Stimulated activated CD4-positive, alpha-beta T cell treated with anti-CD3 and anti-CD28 coated beads, TNF-alpha, amount 100 ng/mL, for 1 hour (primary cell): ENCODE results near the gene FOCAD.
"Not testable (repeated sequence)": the region's sequence is repeated elsewhere in the genome, so short reads cannot be mapped to it uniquely, and the experiment has no call there.

Experiments used
- DNase-seq, 3 donors: peaks; one replicate each; pipeline ENCODE4 v3.0.0-alpha.2; 2020; ENCODE audit warnings: low read depth in 3 of 3, low spot score in 1 of 3

FOCAD gene, protein sequence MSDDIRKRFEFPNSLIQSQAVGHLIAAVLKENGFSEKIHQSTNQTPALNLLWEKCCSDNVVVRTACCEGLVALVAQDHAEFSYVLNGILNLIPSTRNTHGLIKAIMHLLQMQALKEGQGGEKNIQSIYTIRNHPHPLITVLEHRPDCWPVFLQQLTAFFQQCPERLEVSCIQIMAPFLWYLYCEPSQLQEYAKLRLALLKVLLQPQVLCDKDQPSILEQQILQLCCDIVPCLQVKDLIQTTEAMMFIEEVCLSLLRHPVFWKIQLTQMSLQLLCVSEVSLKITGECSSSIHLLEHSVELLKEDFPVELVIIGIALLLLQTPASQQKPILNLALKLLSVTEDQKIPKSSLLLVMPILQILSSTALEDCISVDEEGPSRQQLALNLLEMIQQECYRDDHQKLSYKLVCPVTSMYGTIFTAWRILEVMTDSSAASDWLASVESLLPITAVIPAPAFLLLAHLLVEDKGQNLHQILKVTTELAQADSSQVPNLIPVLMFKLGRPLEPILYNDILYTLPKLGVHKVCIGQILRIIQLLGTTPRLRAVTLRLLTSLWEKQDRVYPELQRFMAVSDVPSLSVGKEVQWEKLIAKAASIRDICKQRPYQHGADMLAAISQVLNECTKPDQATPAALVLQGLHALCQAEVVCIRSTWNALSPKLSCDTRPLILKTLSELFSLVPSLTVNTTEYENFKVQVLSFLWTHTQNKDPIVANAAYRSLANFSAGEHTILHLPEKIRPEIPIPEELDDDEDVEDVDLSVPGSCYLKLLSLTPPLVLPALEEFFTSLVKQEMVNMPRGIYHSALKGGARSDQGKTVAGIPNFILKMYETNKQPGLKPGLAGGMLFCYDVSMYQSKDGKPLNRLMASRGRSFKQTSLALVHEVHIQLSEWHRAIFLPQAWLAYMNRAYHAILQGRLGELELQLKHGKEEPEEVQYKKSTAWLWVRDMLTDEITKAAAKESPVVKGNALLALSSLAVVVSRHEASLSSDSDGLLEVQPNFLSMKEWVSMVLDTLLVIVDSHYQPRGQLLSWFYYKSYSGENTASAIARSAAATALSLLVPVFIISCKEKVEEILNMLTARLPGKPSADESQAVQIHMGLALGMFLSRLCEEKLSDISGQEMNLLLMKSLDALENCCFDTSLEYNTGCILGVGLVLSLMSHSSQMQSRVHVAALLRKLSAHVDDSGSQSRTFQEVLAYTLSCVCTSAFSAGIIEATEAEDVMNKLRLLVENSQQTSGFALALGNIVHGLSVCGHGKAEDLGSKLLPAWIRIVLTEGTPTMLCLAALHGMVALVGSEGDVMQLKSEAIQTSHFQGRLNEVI (N-terminal part only)

DNA sequence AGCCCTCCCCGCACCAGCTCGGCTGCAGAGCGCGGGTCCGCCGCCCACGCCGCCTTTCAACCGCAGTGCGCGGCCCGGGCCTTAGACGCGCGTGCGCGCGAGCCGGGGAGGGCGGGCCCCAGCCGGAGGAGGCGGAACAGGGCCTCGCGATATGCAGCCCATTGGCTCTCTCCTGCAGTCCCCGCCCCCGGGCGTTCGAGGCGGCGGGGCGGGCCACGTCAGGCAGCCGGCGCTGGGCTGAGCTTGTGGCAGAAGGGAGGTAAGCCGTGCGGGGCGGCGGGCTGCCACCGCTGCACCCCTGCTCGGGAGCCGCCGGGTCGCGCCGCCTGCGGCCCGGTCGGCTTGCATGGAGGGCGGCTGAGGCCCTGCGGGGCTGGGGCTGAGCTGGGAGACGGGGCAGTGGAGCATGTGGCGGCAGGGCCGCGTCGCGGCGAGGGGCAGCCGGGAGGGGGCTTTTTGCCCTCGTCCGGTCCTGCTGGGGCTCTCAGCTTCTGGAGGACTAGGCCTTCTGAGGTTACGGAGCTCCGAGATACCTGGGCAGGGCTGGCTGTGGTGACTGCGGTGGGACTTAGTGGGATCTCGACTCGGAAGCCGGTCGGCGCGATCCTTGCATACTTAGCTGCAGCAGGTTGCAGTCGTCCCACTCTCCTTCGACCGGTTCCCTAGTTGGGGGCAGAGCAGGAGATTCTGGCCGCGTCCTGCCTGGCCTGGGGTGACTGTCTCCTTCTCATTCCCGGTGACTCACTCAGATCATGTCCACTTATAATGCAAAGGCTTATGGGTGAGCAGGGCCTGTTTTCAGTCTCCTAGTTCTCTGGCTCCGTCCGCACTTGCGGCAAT, at the start of gene FOCAD:
Gene FOCAD, plus strand, starts transcription at position 225 of the 840 bp plus-strand sequence. CDS start 31,095 bp downstream, outside the sequence.
- peak; percentile 82 to 94 (median 92) for DNase-seq

DNA sequence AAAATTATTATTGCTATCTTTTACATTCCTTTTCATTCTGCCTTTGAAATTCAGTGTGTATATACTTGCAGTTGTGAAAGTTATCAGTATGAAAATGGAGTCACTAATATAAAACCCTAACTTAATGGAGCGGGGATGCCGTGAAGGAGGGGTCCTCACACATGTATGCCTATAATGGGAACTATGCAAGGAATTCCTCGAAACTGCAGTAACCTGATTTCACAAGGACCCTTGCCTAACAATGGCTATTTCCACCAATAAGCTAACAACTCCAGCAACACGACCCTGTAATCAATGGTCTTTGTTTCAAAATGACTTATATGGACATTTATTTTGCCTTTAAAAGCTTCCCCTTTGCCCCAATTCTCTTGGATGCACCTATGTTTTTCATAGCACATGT, 49.2 kb upstream of the FOCAD start:
- DNase-seq: no peak

DNA sequence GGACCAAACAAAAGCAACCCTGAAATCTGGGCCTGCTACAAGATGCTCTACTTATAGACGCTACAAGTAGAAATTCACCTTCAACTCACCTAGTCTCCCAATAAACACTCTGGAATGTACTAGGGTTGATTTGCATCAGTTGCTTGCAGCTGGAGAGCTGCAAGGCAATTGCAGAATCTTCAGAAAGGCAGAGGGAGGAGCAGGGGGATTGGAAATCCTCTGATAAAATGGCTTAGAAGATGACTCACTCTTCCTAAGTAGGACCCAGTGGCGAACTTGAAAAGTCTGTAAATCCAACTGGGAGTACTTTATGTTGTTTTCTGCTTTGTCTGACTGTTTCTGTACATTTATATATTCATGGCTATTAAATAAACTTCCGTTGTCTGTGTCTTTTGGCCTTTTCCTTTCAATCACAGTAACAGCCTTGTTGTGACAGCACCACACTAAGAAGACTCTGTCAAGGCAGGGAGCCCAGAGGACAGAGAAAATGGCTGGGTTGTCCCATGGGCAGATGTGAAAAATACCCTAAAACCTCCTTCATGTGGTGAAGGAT, 47.1 kb upstream of the FOCAD start:
- no peak for DNase-seq

DNA sequence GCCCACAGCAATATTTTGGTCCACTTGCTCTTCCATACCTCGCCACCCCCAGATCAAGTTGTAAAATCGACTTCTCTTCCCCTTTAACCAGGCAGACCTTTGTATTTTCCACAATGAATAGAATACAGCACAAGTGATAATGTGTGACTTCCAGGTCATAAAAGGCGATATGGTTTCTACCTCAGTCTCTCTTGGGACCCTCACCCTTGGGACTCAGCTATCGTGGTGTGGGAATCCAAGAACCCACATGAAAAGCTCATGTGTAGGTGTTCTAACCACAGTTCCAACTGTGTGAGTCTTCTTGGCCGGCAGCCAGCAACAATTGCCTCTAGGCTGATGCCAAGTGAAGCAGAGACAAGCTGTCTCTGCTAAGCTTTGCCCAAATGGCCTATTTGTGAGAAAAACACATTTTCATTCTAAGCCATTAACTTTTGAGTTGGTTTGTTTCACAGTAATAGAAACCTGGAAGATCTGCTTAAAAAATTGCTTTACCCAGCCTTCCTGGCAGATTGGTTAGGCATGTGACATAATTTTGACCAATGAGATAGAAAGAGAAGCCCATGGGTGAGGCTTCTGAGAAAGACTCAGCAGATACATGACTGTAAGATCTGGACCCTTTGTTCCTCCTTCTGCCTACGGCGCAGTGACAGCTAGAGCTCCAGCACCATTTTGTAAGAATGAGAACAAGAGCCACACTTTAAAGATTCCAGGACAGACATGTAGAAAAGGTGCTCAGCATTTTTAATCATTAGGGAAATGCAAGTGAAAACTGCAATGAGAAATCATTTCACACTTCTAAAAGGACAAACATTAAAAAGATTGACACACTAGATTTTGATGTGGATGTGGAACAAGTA, 43.5 kb upstream of the FOCAD start:
- DNase-seq: peak; percentile 56 to 62 (median 60)

DNA sequence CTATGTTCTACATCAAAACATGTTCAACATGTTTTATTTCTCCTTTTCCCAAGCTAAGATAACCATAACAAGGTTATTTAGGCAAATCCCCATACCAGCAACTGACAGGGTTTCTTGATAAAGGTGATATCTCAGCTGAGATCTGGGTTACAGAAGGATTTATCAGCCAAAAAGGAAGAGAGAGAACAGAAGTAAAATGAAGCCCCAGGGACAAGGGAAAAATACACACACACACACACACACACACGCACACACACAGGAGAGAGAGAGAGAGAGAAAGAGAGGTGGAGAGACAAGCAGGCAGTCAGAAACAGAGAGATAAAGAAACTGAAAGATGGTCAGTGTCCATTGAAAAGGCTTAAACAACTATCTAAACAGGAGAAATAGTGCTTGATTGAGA, 42.0 kb upstream of the FOCAD start:
- DNase-seq: no peak

DNA sequence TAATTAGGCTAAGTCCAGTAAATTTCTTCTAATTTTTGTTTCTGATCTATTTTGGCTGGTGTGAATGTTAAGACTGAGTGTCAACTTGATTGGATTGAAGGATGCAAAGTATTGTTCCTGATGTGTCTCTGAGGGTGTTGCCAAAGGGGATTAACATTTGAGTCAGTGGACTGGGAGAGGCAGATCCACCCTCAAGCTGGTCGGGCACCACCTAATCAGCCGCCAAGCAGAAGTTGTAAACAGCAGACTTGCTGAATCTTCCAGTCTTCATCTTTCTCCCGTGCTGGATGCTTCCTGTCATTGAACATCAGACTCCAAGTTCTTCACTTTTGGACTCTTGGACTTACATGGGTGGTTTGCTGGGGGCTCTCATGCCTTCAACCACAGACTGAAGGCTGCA, 40.4 kb upstream of the FOCAD start:
- no peak for DNase-seq

DNA sequence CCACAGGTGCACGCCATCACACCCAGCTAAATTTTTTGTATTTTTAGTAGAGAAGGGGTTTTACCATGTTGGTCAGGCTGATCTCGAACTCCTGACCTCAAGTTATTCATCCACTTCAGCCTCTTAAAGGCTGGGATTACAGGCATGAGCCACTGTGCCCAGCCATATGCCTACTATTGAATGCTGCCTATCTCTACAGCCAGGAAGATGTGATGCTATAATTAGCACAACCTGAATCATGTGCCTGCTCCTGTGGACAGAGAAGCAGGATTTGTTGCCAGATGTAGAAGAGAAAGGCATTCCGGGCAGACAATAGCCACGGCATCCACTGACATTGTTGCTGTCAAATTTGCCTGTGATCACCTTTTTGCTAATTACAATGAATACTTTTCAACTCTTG, 37.4 kb upstream of the FOCAD start:
- DNase-seq: no peak

DNA sequence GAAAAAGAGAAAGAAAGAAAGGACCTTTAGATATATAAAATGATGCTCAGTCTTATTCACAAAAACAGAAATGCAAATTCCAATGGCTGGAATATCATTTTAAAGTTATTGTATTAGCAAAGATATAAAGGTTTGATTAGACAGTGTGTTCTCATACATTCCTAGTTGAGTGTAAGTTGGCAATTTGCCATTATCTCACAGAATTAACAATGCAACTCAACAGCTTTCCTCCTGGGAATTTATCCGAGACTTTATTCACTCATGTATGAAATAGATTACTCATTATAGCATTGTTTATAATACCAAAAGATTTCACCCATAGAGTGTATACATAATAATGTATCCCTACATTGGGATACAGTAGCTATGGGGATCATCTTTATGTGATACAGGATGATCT, 34.7 kb upstream of the FOCAD start:
- no peak for DNase-seq

DNA sequence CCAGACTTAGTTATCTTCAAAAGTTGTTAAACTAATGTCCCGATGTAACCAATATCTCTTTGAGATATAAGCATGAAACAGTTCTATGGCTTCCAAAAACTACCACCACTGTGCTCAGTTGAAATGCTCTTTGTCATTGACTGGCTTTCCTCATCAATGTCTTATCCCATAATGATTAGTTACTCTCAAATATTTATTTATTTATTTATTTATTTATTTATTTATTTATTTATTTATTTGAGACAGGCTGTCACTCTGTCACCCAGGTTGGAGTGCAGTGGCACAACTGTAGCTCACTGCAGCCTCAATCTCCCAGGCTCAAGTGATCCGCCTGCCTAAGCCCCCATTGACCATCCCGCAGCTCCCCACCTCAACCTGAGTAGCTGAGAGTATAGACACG, 33.7 kb upstream of the FOCAD start:
- no peak for DNase-seq

DNA sequence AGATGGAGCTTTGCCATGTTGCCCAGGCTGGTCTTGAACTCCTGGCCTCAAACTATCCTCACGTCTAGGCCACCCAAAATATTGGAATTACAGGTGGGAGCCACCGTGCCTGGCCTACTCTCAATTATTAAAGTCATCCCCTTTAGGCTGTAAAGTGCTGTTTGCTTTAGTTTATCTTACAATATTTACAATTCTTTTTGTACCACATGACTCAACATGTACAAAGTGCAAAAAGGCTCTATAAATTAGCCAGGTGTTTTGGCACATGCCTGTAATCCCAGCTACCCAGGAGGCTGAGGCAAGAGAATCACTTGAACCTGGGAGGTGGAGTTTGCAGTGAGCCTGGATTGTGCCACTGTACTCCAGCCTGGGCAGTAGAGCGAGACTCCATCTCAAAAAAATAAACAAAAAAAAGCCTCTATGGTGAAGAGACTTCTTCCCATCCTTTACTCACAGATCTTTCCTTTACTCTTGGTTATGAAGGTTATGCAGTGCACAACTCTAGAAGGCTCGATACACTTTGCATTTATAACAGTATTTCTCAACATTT, 33.2 kb upstream of the FOCAD start:
- DNase-seq: no peak

DNA sequence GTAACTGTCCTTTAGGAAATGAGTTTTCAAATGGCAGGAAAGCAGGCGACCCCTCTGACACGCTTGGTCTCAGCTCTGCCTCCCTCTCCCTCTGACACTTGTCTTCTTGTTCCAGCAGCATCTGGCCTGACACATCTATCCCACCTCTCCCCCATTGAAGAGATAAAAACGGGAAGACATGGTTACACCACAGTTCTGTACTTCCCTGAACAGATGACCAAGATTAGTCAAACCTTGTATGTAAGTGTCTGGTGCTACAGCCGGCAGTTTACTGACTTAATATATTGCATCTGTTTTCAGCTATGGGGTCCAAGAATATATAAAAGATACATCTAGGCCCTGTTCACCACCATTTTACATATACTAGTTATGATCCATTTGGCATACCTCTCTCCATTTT, 32.1 kb upstream of the FOCAD start:
- DNase-seq: no peak

DNA sequence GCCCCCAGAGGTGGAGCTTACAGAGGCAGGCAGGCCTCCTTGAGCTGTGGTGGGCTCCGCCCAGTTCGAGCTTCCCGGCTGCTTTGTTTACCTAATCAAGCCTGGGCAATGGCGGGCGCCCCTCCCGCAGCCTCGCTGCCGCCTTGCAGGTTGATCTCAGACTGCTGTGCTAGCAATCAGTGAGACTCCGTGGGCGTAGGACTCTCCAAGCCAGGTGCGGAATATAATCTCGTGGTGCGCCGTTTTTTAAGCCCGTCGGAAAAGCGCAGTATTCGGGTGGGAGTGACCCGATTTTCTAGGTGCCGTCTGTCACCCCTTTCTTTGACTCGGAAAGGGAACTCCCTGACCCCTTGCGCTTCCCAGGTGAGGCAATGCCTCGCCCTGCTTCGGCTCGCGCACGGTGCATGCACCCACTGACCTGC, 25.8 kb upstream of the FOCAD start:
- not testable (repeated sequence) for DNase-seq

DNA sequence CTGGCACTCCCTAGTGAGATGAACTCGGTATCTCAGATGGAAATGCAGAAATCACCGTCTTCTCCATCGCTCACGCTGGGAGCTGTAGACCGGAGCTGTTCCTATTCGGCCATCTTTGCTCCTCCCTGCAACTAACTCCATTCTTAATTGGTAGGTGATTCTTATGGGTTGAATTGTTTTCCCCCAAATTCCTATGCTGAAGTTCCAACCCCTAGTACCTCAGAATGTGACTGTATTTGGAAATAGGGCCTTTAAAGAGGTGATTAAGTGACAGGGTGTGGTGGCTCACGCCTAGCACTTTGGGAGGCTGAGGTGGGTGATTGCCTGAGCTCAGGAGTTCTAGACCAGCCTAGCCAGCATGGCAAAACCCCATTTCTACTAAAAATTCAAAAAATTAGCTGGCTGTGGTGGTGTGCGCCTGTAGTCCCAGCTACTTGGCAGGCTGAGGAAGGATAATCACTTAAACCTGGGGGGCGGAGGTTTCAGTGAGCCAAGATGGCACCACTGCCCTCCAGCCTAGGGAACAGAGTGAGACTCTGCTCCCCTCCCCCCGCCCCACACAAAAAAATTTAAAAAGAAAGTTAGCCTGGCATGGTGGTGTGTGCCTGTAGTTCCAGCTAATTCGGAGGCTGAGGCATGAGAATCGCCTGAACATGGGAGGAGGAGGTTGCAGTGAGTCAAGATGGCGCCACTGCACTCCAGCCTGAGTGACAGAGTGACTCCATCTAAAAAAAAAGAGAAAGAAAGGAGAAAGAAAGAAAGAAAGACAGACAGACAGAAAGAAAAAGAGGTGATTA, 25.2 kb upstream of the FOCAD start:
- DNase-seq: no peak

DNA sequence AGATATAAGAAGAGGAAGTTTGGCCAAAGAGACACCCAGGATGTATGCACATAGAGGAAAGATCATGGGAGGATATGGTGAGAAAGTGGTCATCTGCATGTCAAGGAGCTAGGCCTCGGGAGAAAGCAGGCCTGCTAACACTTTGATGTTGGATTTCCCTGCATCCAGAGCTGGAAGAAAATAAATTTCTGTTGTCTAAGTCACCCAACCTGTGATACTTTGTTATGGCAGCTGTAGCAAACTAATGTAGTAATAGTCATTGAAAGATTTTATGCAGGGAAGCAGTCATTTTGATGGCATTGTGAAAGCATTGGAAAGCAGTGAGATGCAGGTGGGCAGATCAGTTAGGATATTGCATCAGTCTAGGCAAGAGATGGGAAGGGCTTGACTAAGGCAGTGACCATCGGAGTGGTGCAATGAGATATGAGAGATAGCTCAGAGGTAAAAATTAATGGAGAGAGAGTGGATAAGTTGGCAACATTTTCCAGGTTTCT, 24.5 kb upstream of the FOCAD start:
- no peak for DNase-seq

DNA sequence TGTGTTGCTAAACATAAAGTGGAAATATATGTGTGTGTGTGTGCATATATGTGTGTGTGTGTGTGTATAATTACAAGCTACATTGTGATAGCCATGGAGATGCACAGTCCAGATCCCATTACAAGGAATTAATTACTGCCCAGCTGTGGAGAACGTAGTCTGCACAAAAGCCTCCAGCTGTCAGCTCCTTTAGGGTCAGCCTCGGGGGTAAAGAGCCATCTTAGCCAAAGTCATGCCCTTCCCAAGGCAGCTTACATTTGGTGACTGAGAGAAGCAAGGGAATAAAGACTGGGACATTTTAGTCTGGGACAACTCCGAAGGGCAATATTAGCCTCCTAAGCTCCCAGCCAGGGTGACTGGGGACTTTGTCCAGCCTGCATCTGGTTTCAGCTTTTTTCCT, 21.9 kb upstream of the FOCAD start:
- DNase-seq: no peak

DNA sequence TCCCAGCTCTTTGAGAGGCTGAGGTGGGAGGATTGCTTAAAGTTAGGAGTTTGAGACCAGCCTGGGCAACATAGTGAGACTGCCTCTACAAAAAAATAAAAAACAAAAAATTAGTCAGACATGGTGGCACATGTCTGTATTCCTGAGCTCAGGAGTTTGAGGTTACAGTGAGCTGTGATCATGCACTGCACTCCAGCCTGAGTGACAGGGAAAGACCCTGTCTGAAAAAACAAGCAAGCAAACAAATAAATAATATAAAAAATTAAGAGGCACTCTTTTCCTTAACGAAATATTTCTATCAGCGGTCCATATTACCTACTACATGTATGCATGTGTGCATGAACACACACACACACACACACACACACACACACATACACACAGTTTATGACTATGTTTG, 20.9 kb upstream of the FOCAD start:
- no peak for DNase-seq

DNA sequence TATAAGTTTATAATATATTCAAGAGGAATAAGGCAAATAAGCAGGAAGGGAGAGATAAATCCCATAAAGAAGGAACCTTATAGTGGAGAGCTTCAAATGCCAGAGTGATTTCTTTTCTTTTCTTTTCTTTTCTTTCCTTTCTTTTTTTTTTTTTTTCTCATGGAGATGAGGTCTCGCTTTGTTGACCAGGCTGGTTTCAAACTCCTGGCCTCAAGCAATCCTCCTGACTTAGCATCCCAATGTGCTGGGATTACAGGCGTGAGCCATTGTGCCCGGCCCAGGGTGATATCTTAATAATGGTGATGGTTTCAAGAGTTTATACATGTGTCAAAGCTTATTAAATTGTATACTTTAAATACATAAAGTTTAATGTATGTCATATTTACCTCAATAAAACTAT, 19.6 kb upstream of the FOCAD start:
- no peak for DNase-seq

DNA sequence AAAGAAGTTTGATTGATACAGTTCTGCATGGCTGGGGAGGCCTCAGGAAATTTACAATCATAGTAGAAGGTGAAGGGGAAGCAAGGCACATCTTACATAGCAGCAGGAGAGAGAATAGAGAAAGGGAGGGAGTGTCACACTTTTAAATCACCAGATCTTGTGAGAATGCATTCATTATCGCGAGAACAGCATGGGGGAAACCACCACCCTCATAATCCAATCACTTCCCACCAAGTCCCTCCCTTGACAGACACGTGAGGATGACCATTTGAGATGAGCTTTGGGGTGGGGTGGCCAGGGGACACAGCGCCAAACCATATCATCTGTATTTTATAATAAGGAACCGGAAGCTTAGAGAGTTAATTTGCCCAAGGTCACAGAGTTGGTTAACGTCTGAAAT, 13.7 kb upstream of the FOCAD start:
- no peak for DNase-seq
